IMR-90 (cell line): ENCODE results near the gene TNNI2. TPM values are rescaled to one million over a fixed set of nuclear protein-coding genes. Genes with fewer than 3 reads are reported as not detected.

Source experiments
- ATAC-seq: fragments of 200-7000 bp; cut with Tn5 transposase; 2 replicates; pipeline ENCODE4 v1.9.1; 2020; ENCODE audit warnings: low read depth, mild to moderate bottlenecking, moderate library complexity
- BruUV-seq: library from RNA; stranded (reverse); fragments of 400-500 nt; replicated peaks from 2 replicates; lab custom pipeline; 2021; lab: Mats Ljungman, UMichigan
- CTCF ChIA-PET: fragments of 300-600 bp; formaldehyde crosslinking; extraction: SDS; loops from one replicate; lab custom pipeline; 2021; ENCODE audit warnings: antibody characterized with exemption; lab: Yijun Ruan, JAX
- POLR2A ChIA-PET: fragments of 300-600 bp; sonication (Branson Sonifier 250); formaldehyde crosslinking; loops from one replicate; lab custom pipeline; 2022; ENCODE audit warnings: antibody characterized with exemption; ENCODE audit not compliant: unreplicated experiment; lab: Charles Lee
- DNase-seq: peaks from one replicate; pipeline ENCODE4 v3.0.0; 2013
- H2AFZ ChIP-seq: replicated peaks from 2 replicates; pipeline ENCODE3; 2013; ENCODE audit warnings: low read length, mild to moderate bottlenecking; ENCODE audit not compliant: poor library complexity
- H2AK5ac ChIP-seq: 2 replicates; pipeline ENCODE4 v1.6.1; 2013; ENCODE audit warnings: low read depth, low read length, inconsistent platforms
- H2AK9ac ChIP-seq: replicated peaks from 2 replicates; pipeline ENCODE3; 2013; ENCODE audit warnings: mild to moderate bottlenecking, low read depth, low read length, moderate library complexity; ENCODE audit not compliant: poor library complexity
- H2BK120ac ChIP-seq: 2 replicates; pipeline ENCODE4 v1.6.1; 2013; ENCODE audit warnings: low read depth, low read length, inconsistent platforms
- H2BK15ac ChIP-seq: 3 replicates; pipeline ENCODE4 v1.6.1; 2013; ENCODE audit warnings: low read depth, low read length, inconsistent platforms
- H2BK20ac ChIP-seq: 2 replicates; pipeline ENCODE4 v1.6.1; 2013; ENCODE audit warnings: low read depth, mild to moderate bottlenecking, inconsistent platforms, low read length, moderate library complexity
- H2BK5ac ChIP-seq: 2 replicates; pipeline ENCODE4 v1.6.1; 2013; ENCODE audit warnings: mild to moderate bottlenecking, low read depth, low read length, inconsistent platforms; ENCODE audit not compliant: poor library complexity, severe bottlenecking
- H3K14ac ChIP-seq: replicated peaks from 2 replicates; pipeline ENCODE4 v1.6.1; 2013; ENCODE audit warnings: low read depth, low read length, inconsistent platforms
- H3K18ac ChIP-seq: 2 replicates; pipeline ENCODE4 v1.6.1; 2013; ENCODE audit warnings: low read depth, low read length, control low read depth
- H3K23ac ChIP-seq: 2 replicates; pipeline ENCODE4 v1.6.1; 2013; ENCODE audit warnings: low read depth, low read length, inconsistent platforms
- H3K27ac ChIP-seq: 2 replicates; pipeline ENCODE4 v1.5.1; 2013; ENCODE audit warnings: mild to moderate bottlenecking, control low read depth, low read length; ENCODE audit not compliant: insufficient read depth
- H3K27me3 ChIP-seq: 2 replicates; pipeline ENCODE4 v1.6.1; 2013; ENCODE audit warnings: low read length; ENCODE audit not compliant: control insufficient read depth, insufficient read depth
- H3K36me3 ChIP-seq: 2 replicates; pipeline ENCODE4 v1.6.1; 2013; ENCODE audit warnings: low read length, mixed read lengths; ENCODE audit not compliant: control insufficient read depth, insufficient read depth
- H3K4ac ChIP-seq: 2 replicates; pipeline ENCODE4 v1.6.1; 2013; ENCODE audit warnings: low read depth, low read length, inconsistent platforms
- H3K4me1 ChIP-seq: 2 replicates; pipeline ENCODE4 v1.6.1; 2013; ENCODE audit warnings: low read length, mixed read lengths; ENCODE audit not compliant: control insufficient read depth, insufficient read depth
- H3K4me2 ChIP-seq: 2 replicates; pipeline ENCODE4 v1.6.1; 2013; ENCODE audit warnings: low read depth, mild to moderate bottlenecking, control low read depth, low read length, moderate library complexity
- H3K4me3 ChIP-seq: 2 replicates; pipeline ENCODE4 v1.5.1; 2013; ENCODE audit warnings: low read depth, mild to moderate bottlenecking, control low read depth, low read length, moderate library complexity; ENCODE audit not compliant: insufficient read depth
- H3K56ac ChIP-seq: 2 replicates; pipeline ENCODE4 v1.6.1; 2013; ENCODE audit warnings: low read length, inconsistent platforms; ENCODE audit not compliant: insufficient read depth; ENCODE audit errors: extremely low read depth
- H3K79me1 ChIP-seq, 2 experiments: 2 replicates each; pipeline ENCODE4 v1.6.1; 2013; ENCODE audit warnings: low read length in 2 of 2, inconsistent platforms in 1 of 2, low read depth in 1 of 2
- H3K9ac ChIP-seq: 2 replicates; pipeline ENCODE4 v1.6.1; 2013; ENCODE audit warnings: low read depth, low read length, control low read depth
- H3K9me1 ChIP-seq: 2 replicates; pipeline ENCODE4 v1.6.1; 2013; ENCODE audit warnings: low read length, inconsistent platforms; ENCODE audit not compliant: insufficient read depth
- H3K9me3 ChIP-seq: 2 replicates; pipeline ENCODE4 v1.6.1; 2013; ENCODE audit warnings: low read length; ENCODE audit not compliant: control insufficient read depth, insufficient read depth
- H4K20me1 ChIP-seq: 2 replicates; pipeline ENCODE4 v1.6.1; 2013; ENCODE audit warnings: low read length, inconsistent platforms; ENCODE audit not compliant: insufficient read depth
- H4K5ac ChIP-seq: 2 replicates; pipeline ENCODE4 v1.6.1; 2013; ENCODE audit warnings: mild to moderate bottlenecking, low read depth, low read length, control low read depth
- H4K8ac ChIP-seq, 2 experiments: 2 replicates each; pipeline ENCODE4 v1.6.1; 2013; ENCODE audit warnings: low read depth in 2 of 2, low read length in 2 of 2, control low read depth in 1 of 2, inconsistent platforms in 1 of 2
- H4K91ac ChIP-seq: 2 replicates; pipeline ENCODE4 v1.6.1; 2013; ENCODE audit warnings: low read depth, low read length, inconsistent platforms; ENCODE audit not compliant: insufficient read depth
- BHLHE40 ChIP-seq: fragments of 150-350 bp; IDR thresholded peaks from 2 replicates; pipeline ENCODE4 v1.6.1; 2016; ENCODE audit warnings: mild to moderate bottlenecking, low read depth, low read length
- CEBPB ChIP-seq: IDR thresholded peaks from 2 replicates; pipeline ENCODE4 v1.6.1; 2012; ENCODE audit warnings: low read depth, low read length, improper control_type of control experiment
- CHD1 ChIP-seq: IDR thresholded peaks from 2 replicates; pipeline ENCODE4 v1.6.1; 2012; ENCODE audit warnings: low read depth, low read length, improper control_type of control experiment
- ELK1 ChIP-seq: fragments of 150-350 bp; IDR thresholded peaks from 2 replicates; pipeline ENCODE4 v1.6.1; 2016; ENCODE audit warnings: low read depth, mild to moderate bottlenecking, low read length, moderate library complexity, borderline replicate concordance
- FOS ChIP-seq: fragments of 150-350 bp; IDR thresholded peaks from 2 replicates; pipeline ENCODE4 v1.6.1; 2016; ENCODE audit warnings: low read depth, low read length
- MAFK ChIP-seq: IDR thresholded peaks from 2 replicates; pipeline ENCODE4 v1.6.1; 2012; ENCODE audit warnings: low read depth, low read length, improper control_type of control experiment
- MXI1 ChIP-seq: IDR thresholded peaks from 2 replicates; pipeline ENCODE4 v1.6.1; 2012; ENCODE audit warnings: low read depth, mild to moderate bottlenecking, low read length, moderate library complexity, borderline replicate concordance
- POLR2A ChIP-seq: IDR thresholded peaks from 2 replicates; pipeline ENCODE4 v1.6.1; 2012; ENCODE audit warnings: mild to moderate bottlenecking, low read depth, low read length
- RAD21 ChIP-seq: IDR thresholded peaks from 2 replicates; pipeline ENCODE4 v1.6.1; 2012; ENCODE audit warnings: low read length, improper control_type of control experiment
- USF2 ChIP-seq: fragments of 150-350 bp; IDR thresholded peaks from 2 replicates; pipeline ENCODE4 v1.6.1; 2017; ENCODE audit warnings: mild to moderate bottlenecking, antibody characterized with exemption, low read length, low read depth
- WGBS, 2 experiments: methylation state at CpG; one replicate each; pipeline versions ENCODE4 v1.1.5 to v1.1.7; 2013; ENCODE audit warnings: missing lambda C conversion rate in 2 of 2; ENCODE audit not compliant: insufficient read length in 1 of 2; ENCODE audit errors: extremely low coverage in 2 of 2; 5-methylcytosine and 5-hydroxymethylcytosine counted together
- dilution Hi-C: fragments of 300-500 bp; cut with HindIII; formaldehyde crosslinking; loops from one replicate; pipeline ENCODE4 v1.14.3; 2018; ENCODE audit warnings: low sequenced_read_pairs; ENCODE audit not compliant: unreplicated experiment
- in situ Hi-C: fragments of 300-500 bp; cut with MboI; formaldehyde crosslinking; loops from 3 replicates; pipeline ENCODE4 v1.14.3; 2019; ENCODE audit warnings: low sequenced_read_pairs, inconsistent platforms, mixed read lengths
- intact Hi-C: fragments of 100-400 bp; cut with micrococcal nuclease; formaldehyde crosslinking; loops from 2 replicates; pipeline ENCODE4 v1.10.0; 2022
- polyA plus RNA-seq, 3 experiments: library from polyadenylated mRNA; depleted of rRNA; stranded (reverse); fragments of >200 nt; gene quantifications; 2 replicates each; pipeline ENCODE4 v1.2.3, GENCODE V29; 2012; ENCODE audit warnings: low replicate concordance in 1 of 3
- total RNA-seq: library from RNA; depleted of rRNA; stranded (reverse); fragments of >200 nt; gene quantifications from 2 replicates; pipeline ENCODE4 v1.2.3, GENCODE V29; 2012
- TF ChIP-seq, protein P1 (sequence below): conservative IDR thresholded peaks from 2 replicates; pipeline ENCODE4 v1.5.1; 2012; ENCODE audit warnings: mild to moderate bottlenecking, low read depth, low read length, improper control_type of control experiment

The TNNI2 gene
- total and polyA plus RNA-seq, 2 of the 4 experiments (the other 2 are of a cell fraction) = not detected

- no peak for ATAC-seq
- Histone ChIP-seq H4K5ac (no peak overlapping the region), H4K91ac (no peak overlapping the region), H3K9ac (no peak overlapping the region), H3K4me2 (no peak overlapping the region), H2AK9ac (no peak overlapping the region), H3K56ac (no peak overlapping the region), H3K79me1 (no peaks in the 10 kb centered on the region), H2AFZ (no peak overlapping the region), H2BK120ac (no peak overlapping the region), H3K4me1 (no peaks in the 10 kb centered on the region), H3K27me3 (peaks cover 38% of the 10 kb centered on the region), H4K8ac (no peak overlapping the region), H3K4ac (no peak overlapping the region), H3K4me3 (no peak overlapping the region), H3K23ac (no peak overlapping the region), H3K18ac (no peak overlapping the region), H2BK20ac (no peak overlapping the region), H2AK5ac (no peak overlapping the region), H3K27ac (no peak overlapping the region), H4K20me1 (no peaks in the 10 kb centered on the region), H3K9me3 (no peaks in the 10 kb centered on the region), H3K14ac (no peak overlapping the region), H2BK5ac (no peak overlapping the region), H3K36me3 (no peaks in the 10 kb centered on the region), H3K9me1 (no peaks in the 10 kb centered on the region), H2BK15ac (no peak overlapping the region)
- in situ Hi-C loops = no loop called here
- no TSS peak for BruUV-seq
- DNase-seq = no peak
- POLR2A ChIA-PET = no interaction called here
- dilution Hi-C loops = no loop called here
- intact Hi-C loops = no loop called here
- CTCF ChIA-PET = interaction anchor here (0.6 kb wide), 1 partner anchor 34 kb away, joined by 3 read pairs; no protein-coding TSS in a partner anchor
- WGBS, 2 experiments = 67% methylated on average over 12 of the region's 29 CpGs; no CpG with 5 or more reads in 1 of the 2 experiments
- TF ChIP-seq, protein P1, sequence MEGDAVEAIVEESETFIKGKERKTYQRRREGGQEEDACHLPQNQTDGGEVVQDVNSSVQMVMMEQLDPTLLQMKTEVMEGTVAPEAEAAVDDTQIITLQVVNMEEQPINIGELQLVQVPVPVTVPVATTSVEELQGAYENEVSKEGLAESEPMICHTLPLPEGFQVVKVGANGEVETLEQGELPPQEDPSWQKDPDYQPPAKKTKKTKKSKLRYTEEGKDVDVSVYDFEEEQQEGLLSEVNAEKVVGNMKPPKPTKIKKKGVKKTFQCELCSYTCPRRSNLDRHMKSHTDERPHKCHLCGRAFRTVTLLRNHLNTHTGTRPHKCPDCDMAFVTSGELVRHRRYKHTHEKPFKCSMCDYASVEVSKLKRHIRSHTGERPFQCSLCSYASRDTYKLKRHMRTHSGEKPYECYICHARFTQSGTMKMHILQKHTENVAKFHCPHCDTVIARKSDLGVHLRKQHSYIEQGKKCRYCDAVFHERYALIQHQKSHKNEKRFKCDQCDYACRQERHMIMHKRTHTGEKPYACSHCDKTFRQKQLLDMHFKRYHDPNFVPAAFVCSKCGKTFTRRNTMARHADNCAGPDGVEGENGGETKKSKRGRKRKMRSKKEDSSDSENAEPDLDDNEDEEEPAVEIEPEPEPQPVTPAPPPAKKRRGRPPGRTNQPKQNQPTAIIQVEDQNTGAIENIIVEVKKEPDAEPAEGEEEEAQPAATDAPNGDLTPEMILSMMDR = no peak
- no peak for TF ChIP-seq MAFK
- TF ChIP-seq BHLHE40 = no peak
- TF ChIP-seq USF2 = no peak
- no peak for TF ChIP-seq ELK1
- no peak for TF ChIP-seq POLR2A
- TF ChIP-seq RAD21 = no peak
- TF ChIP-seq CHD1 = no peak
- no peak for TF ChIP-seq MXI1
- TF ChIP-seq CEBPB = no peak
- TF ChIP-seq FOS = no peak
Observed at GRCh38 chr11:1842149-1843097, 3.6 kb downstream of the TNNI2 start.
